H54 (cell line): ENCODE data around the gene FGF1.

ENCODE experiments used
- DNase-seq: peaks from one replicate; pipeline ENCODE4 v3.0.0; 2011; ENCODE audit warnings: low spot score, mixed read lengths; ENCODE audit not compliant: insufficient read length
- FAIRE-seq: peaks from 3 replicates; lab custom pipeline; 2011; peaks lifted over from hg19 to GRCh38; lab: Jason Lieb, UNC
- POLR2A ChIP-seq: IDR thresholded peaks from 2 replicates; pipeline ENCODE4 v1.6.1; 2011; ENCODE audit warnings: low read depth, mild to moderate bottlenecking, low read length

FGF1 gene

DNA sequence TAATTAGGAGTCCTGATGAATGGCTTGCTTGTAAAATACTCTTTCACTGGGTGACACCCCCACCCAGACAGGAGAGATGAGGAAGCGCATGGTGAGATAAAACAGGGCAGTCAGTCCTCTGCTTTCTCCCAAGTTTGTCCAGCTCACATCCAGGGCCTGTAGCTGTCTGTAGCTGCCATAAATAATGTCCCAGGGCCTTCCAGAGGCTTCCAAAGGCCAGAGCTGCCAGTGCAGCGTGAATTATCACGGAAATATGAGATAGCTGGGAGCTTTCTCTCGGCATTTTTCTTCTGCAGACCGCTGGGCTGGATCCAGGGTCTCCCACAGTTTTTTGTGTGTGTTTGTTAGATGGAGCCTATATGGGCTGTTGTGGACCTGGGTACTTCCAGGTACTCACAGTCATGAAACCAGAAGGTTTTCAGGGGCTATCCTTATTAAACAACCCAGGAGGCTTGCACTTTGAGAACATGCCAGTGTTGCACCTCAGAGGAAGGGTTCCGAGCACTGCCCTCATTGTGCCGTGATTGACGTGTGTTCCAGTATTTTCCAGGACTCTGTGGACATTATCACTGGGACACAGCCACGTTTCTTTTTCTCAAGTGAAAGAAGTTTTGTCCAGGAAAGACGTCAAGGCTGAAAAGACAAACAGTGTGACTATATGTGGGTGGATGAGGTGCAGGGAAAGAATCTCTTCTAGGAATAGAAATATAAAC, 117.5 kb downstream of the FGF1 start:
- FAIRE-seq: no peak
- TF ChIP-seq POLR2A: no peak
- DNase-seq: no peak

GRCh38 chr5:142561486-142562097, 124.3 kb downstream of the FGF1 start:
- FAIRE-seq (no peak), DNase-seq (no peak)
- TF ChIP-seq POLR2A: no peak

GRCh38 chr5:142561029-142561428, 124.9 kb downstream of the FGF1 start:
- no peak for DNase-seq
- TF ChIP-seq POLR2A: no peak

GRCh38 chr5:142552107-142552506, 133.8 kb downstream of the FGF1 start:
- no peak for FAIRE-seq

More at GRCh38 chr5:142561029-142561428, 124.9 kb downstream of the FGF1 start:
- FAIRE-seq: no peak

DNA sequence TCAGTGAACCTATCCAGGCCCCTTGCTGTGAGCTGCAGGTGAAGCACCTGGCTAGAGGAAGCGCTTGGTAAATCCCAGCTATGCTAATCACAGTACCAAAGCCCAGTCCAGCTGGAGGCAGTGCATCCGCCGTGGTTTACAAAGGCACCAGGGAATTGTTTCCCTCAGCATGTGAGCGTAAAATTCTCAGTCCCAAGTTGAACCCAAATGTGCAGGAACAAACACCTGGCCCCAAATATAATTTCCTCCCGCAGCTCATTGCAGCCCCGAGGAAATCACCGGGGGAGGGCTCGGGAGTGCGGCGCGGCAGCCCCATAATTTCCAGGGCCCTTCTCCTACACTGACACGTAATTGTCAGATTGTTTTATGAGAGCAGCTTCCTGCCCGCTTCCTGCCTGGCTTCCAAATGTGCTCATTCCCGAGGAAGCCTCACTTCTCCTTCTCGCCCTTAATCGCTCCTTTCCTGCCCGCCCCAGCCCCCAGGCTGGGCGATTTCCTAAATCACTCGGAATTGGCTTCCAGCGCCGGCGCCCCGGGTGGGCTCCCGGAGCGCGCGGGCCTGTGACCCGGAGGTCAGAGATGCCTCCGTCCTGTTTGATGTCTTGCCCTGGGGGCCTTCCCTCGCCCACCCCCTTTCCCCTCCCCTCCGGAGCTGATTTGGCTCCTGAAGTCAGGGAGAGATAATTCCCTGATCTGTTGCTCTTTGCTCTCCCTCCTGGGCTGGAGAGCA, 134.4 kb downstream of the FGF1 start:
- FAIRE-seq (no peak), DNase-seq (peak; percentile 32)
- no peak for TF ChIP-seq POLR2A

More at GRCh38 chr5:142552107-142552506, 133.8 kb downstream of the FGF1 start:
- DNase-seq: no peak
- no peak for TF ChIP-seq POLR2A

DNA sequence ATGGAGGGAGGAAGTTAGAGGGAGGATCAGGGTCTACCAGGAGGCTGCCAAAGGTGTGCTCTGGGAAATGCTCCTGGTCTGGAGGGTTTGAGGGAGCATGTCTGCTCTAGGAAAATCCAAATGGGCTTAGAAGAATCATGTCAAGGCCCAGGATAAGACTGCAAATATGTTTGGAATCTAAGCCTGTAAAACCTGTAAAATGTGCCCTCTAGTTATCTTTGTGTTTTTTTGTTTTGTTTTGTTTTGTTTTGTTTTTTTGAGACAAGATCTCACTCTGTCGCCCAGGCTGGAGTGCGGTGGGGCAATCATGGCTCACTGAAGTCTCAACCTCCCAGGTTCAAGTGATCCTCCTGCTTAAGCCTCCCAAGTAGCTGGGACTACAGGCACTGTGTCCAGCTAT, 135.4 kb downstream of the FGF1 start:
- TF ChIP-seq POLR2A: no peak
- DNase-seq: no peak
- FAIRE-seq: no peak

- FAIRE-seq (no peak), DNase-seq (no peak)
- no peak for TF ChIP-seq POLR2A
These were observed 136.1 kb downstream of the FGF1 start for GRCh38 chr5:142549834-142550233.

GRCh38 chr5:142548739-142549275, 137.1 kb downstream of the FGF1 start:
- no peak for TF ChIP-seq POLR2A
- FAIRE-seq: peak; percentile 45
- peak; percentile 63 for DNase-seq

DNA sequence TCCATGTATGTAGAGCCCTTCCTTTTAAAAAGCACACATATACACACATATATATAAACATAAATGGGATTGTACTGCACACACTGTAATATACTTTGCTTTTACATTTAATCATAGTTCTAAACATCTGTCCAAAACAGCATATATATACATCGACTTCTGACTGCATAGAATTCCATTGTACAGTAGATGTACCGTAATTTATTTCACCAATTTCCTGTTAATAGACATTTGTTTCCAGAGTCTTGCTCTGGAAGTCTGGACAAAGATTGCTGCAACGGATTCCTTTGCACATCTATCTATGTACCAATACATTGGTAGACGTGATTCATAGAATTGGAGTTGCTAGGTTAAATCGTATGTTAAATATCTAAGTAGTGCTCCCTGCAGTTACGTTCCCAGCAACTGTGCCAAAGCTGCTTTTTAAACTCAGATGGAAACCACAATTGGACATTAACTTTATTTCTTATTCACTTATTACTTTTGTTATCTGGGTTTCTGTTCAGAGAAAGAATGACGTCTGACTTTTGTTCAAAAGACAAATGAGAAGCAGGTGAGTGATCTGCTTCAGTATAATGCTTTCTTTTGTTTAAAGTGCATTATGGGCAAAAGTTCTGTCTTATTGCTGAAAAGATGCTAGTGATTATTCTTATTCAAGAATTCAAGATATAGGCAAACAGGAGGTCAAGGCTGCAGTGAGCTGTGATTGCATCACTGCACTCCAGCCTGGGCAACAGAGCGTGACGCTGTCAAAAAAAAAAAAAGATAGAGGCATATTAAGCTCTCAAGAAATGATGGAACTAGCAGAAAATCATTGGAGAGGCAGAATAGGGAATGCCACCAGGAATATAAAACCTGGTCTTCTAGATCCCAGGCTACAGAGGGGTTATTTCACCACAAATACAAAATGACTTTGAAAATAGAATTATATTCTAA, 138.2 kb downstream of the FGF1 start:
- no peak for DNase-seq
- FAIRE-seq: no peak
- no peak for TF ChIP-seq POLR2A

- no peak for TF ChIP-seq POLR2A
- no peak for DNase-seq
- no peak for FAIRE-seq
These were observed 140.1 kb downstream of the FGF1 start for GRCh38 chr5:142545650-142546322.

DNA sequence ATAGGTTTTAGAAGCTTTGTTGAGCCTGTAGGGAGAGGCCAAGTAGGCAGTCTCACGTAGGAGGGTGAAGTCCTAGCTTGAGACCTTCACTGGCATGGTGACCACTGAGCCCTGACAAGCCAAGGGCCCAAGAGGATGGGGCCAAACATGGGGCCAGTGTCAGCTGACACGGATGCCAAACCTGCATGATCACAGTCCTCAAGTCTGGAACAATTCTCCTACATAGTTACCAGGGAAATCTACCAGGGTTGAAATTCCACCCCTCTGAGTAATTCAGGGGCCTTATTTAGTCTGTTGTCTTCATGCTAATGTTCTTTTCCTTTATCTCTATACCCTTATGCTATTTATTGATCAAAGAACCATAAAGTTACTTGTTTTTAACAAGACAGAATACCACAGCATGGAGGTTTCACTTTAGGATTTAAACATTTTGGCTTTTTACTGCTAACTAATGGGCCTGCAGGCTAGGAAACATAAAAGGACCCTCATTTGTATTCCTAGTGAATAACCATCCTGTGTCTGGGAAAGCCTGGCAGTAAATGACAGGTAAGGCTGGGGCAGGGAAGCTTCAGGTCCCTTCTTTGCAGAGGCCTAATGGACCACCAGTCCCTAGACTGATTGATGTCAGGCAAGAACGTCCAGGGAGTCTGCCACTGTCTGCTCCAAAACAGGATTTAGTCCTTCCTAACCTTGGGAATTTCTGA, 140.8 kb downstream of the FGF1 start:
- FAIRE-seq (no peak), DNase-seq (no peak)
- no peak for TF ChIP-seq POLR2A

GRCh38 chr5:142544071-142544753, 141.7 kb downstream of the FGF1 start:
- no peak for DNase-seq
- FAIRE-seq: no peak
- TF ChIP-seq POLR2A: no peak
